T-helper 1 cell treated with Interleukin-12 subunit alpha and Interleukin-12 subunit beta and Interleukin-4 antibody, amounts not matched to agents 30 ng/mL and 1 ng/mL, for 36 hours (primary cell): Measurements from ENCODE around the gene ARPC5. TPM values are rescaled to one million over a fixed set of nuclear protein-coding genes. Genes with fewer than 3 reads are reported as not detected.
"Not testable (repeated sequence)": the region's sequence is repeated elsewhere in the genome, so short reads cannot be mapped to it uniquely, and the experiment has no call there.

Experiments used
- intact Hi-C: fragments of 100-400 bp; cut with micrococcal nuclease; formaldehyde crosslinking; loops from one replicate; pipeline ENCODE4 v1.15.1; 2024
- total RNA-seq: library from RNA; stranded (reverse); gene quantifications from 2 replicates; pipeline ENCODE4 v1.2.3, GENCODE V29; 2022

Gene ARPC5
- total RNA-seq, 1 donor from 2014 or later, result 249 TPM

DNA sequence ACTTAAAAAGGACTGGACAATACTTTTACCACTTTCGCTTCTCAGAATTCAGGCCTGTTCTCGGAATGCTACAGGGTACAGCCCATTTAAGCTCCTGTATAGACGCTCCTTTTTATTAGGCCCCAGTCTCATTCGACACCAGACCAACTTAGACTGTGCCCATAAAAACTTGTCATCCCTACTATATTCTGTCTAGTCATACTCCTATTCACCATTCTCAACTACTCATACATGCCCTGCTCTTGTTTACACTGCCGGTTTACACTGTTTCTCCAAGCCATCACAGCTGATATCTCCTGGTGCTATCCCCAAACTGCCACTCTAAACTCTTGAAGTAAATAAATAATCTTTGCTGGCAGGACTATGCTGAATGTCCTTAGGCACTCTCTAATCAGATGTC is 17.4 kb downstream of the ARPC5 start:
- intact Hi-C loops, result not testable (repeated sequence)

GRCh38 chr1:183612975-183613374 is 22.6 kb downstream of the ARPC5 start:
- intact Hi-C loops, result not testable (repeated sequence)

- intact Hi-C loops, result no loop called here
Observed at GRCh38 chr1:183612407-183612806, 23.2 kb downstream of the ARPC5 start.

GRCh38 chr1:183611021-183611420 is 24.6 kb downstream of the ARPC5 start:
- intact Hi-C loops, result no loop called here

- intact Hi-C loops, result no loop called here
Observed at GRCh38 chr1:183609759-183610452, 25.7 kb downstream of the ARPC5 start.

GRCh38 chr1:183609313-183609712 is 26.3 kb downstream of the ARPC5 start:
- intact Hi-C loops, result no loop called here

DNA sequence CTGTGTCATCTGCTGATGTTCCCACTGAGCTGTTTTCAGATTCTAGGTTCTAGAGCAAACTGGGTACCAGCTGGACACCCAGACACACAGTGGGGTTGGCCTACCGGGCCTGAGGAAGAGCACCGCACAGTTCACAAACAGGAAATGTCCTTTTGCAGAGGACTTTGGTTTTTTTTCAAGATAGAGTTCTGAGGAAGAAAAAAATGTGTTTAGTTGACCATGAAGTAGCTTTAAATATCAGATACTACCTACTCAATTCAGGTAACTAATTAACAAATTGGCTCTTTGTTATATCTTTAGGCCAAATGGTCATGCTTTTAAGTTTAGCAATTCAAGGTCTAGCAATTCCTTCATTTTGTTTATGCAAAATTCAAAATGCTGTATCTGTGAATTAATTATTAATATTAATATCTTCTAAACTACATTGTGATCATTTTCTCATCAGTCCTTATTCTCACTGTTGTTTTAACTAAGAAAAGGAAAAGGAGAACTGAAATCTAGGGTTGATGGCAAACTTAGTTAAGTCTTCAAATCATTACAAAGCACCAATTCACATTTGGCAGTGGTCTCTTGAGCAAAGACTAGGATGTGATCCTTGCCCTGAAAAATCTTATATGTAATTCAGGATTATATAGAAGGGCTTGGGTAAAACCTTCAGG is 28.1 kb downstream of the ARPC5 start:
- intact Hi-C loops, result no loop called here

DNA sequence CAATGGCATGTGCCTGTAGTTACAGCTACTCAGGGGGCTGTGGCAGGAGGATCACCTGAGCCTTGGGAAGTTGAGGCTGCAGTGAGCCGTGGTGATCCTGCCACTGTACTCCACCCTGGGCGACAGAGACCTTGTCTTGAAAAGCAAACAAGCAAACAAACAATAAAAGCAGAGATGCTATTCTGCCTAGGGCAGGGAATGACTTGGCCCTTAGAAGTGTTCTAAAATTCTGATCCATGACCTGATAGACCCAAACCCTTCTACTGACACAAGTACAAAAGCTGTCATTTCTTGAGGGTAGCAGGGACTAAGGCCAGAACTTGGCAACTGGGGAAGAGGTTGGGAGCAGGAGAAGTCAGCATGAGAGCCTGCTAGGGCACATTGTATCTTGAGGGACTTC is 29.7 kb downstream of the ARPC5 start:
- intact Hi-C loops, result loop anchor here (2.0 kb wide), 1 partner anchor 15 kb away; the partner anchor contains the start of gene NCF2

GRCh38 chr1:183604815-183605214 is 30.8 kb downstream of the ARPC5 start:
- intact Hi-C loops, result loop anchor here (2.0 kb wide), 1 partner anchor 14 kb away; the partner anchor contains the start of gene NCF2

DNA sequence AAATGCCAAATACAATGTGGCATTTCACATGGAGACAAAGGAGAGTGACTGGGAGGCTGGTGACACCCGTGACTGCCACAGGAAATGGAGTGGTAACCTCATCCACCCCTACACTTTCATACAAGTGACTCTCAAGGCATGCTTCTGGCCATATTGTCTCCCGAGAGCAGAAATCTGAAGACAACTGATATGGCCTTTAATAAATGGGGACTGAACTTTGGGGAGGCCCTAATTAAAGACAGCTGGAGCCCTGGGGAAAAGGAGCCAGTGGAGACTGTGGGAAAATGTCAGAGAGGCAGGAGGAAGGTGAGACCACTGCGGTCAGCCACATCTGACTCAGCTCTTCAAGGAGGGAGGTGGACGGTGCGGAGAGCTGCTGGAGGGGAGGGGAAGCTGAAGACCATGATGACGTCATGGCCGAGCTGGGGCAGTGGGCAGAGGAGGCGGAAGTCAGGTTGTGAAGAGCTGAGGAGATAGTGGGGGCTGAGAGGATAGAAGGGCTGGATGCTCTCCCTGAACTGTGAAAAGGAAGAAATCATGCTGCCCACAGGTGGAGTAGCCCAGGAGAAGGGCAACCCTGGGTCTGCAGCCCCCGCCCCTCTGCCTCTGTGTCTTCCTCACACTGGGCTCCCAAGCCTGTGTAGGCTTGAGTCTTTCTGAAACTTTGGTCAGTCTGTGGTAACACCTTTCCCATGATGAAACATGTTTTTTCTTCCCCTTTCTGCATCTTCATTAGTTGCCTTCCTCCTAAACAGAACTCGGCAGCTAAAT is 31.4 kb downstream of the ARPC5 start:
- intact Hi-C loops, result loop anchor here (2.0 kb wide), 1 partner anchor 13 kb away; the partner anchor contains the start of gene NCF2

GRCh38 chr1:183602510-183602909 is 33.1 kb downstream of the ARPC5 start:
- intact Hi-C loops, result no loop called here

DNA sequence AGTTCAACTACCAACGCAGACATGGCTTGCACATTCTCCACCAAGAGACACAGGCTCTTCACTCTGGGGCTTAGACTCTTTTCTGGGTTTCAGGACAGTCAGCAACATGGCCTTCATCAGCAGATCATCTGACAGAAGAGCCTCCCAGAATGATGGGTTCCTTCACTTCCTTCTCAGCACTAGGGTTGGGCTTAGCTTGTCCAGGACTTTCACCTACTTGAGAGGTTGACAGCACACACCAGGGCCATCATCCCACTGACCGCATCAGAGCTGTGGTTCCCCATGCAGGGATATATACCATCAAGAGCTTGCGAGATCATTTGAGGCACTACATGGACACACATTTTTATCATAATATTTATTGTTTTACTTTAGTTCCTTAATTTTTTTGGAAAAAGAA is 34.9 kb downstream of the ARPC5 start:
- intact Hi-C loops, result no loop called here

DNA sequence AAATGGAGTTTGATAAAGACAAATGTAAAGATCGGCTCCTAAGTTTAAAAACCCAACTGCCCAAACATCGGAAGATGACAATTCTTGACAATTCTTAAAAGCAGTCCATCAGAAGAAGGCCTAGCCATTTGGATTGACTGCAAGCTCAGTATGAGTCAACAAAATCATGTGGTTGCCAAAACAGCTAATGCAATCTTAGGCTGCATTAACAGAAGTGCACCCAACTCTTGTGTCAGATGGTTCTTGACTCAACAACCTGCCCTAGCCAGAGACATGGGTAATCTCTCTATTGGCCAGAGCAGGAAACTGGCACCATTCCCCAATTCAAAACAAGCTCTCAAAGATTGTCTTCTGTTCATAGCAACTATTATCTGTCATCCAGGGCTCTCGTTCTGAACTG is 35.4 kb downstream of the ARPC5 start:
- intact Hi-C loops, result no loop called here

DNA sequence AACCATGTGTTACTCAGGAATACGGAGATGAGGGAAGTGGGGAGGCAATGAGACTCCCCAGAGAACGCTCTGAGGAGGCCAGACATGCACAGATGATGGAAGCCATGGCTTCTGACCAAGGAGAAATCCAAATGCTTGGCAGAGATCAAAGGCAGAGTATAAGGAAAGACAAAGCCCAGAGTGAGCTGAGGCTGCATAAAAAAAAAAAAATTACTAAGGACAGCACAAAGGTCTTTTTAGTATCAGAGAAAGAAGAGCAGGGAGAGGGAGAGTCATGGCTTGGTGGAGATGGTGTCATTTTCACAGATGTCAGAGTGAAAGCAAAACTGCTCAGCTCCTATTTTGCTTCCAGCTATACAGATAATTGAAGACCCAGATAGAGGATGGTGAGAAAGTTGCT is 37.2 kb downstream of the ARPC5 start:
- intact Hi-C loops, result loop anchor here (1.0 kb wide), 1 partner anchor 8 kb away; the partner anchor contains the start of gene NCF2

- intact Hi-C loops, result loop anchor here (1.0 kb wide), 1 partner anchor 8 kb away; the partner anchor contains the start of gene NCF2
Observed at GRCh38 chr1:183597656-183598347, 37.8 kb downstream of the ARPC5 start.

GRCh38 chr1:183596500-183596899 is 39.1 kb downstream of the ARPC5 start:
- intact Hi-C loops, result no loop called here

DNA sequence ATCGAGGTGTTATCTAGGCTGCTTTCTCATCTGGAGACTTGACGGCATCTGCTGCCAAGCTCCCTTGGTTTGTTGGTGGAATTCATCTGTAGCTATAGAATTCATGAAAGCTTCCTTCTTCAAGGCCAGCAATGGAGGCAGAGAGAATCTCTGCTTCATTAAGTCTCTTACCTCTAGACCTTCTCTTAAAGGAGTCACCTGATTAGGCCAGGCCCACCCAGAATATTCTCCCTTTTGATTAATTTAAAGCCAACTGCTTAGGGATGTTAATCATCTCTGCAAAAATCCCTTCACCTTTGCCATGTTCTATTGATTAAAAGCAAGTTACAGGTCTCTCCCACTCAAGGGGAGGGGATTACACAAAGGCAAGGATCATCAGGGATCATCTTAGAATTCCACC is 40.0 kb downstream of the ARPC5 start:
- intact Hi-C loops, result no loop called here

GRCh38 chr1:183593356-183593755 is 42.2 kb downstream of the ARPC5 start:
- intact Hi-C loops, result no loop called here

- intact Hi-C loops, result no loop called here
Observed at GRCh38 chr1:183592733-183593132, 42.9 kb downstream of the ARPC5 start.

GRCh38 chr1:183590244-183591191 is 45.1 kb downstream of the ARPC5 start, which contains the start of gene NCF2:
TSS of gene NCF2 (minus strand) at chr1:183590459. CDS start at chr1:183590329, 130 bp downstream.
- intact Hi-C loops, result loop anchor here (1.0 to 2.0 kb wide), 5 partner anchors 8 to 120 kb away; no protein-coding TSS in a partner anchor
